Activated CD4-positive, alpha-beta memory T cell treated with anti-CD3 and anti-CD28 coated beads for 36 hours (primary cell): Measurements from ENCODE around the gene MYH10. TPM values are rescaled to one million over a fixed set of nuclear protein-coding genes. Genes with fewer than 3 reads are reported as not detected.
"Not testable (repeated sequence)": the region's sequence is repeated elsewhere in the genome, so short reads cannot be mapped to it uniquely, and the experiment has no call there.

Experiments
- CTCF ChIA-PET: fragments of 350-600 bp; sonication (Branson Sonifier 250); formaldehyde crosslinking; loops from one replicate; lab custom pipeline; 2021; ENCODE audit warnings: antibody characterized with exemption, inconsistent platforms; lab: Charles Lee
- POLR2A ChIA-PET: fragments of 350-600 bp; sonication (Branson Sonifier 250); formaldehyde crosslinking; loops from one replicate; lab custom pipeline; 2021; ENCODE audit warnings: antibody characterized with exemption; lab: Charles Lee
- DNase-seq: peaks from one replicate; pipeline ENCODE4 v3.0.0-alpha.2; 2020
- H3K27ac Mint-ChIP-seq: one replicate; pipeline ENCODE4 v1.8.0; 2021; ENCODE audit warnings: mixed read lengths
- H3K27me3 Mint-ChIP-seq: one replicate; pipeline ENCODE4 v1.8.0; 2021; ENCODE audit warnings: mixed read lengths
- H3K36me3 Mint-ChIP-seq: one replicate; pipeline ENCODE4 v1.8.0; 2021; ENCODE audit warnings: mixed read lengths
- H3K4me1 Mint-ChIP-seq: one replicate; pipeline ENCODE4 v1.8.0; 2021; ENCODE audit warnings: low read depth, mixed read lengths
- H3K4me3 Mint-ChIP-seq: one replicate; pipeline ENCODE4 v1.8.0; 2021; ENCODE audit warnings: mild to moderate bottlenecking, mixed read lengths
- H3K9me3 Mint-ChIP-seq: one replicate; pipeline ENCODE4 v1.8.0; 2021; ENCODE audit warnings: mixed read lengths
- intact Hi-C: fragments of 100-400 bp; cut with micrococcal nuclease; formaldehyde crosslinking; loops from one replicate; pipeline ENCODE4 v1.15.1; 2023
- total RNA-seq, 2 experiments: library from RNA; stranded (reverse); gene quantifications; one replicate each; pipeline ENCODE4 v1.2.3, GENCODE V29; 2021

The MYH10 gene
- total RNA-seq, 2 experiments from 2014 or later = 15.6 to 20.6 TPM

DNA sequence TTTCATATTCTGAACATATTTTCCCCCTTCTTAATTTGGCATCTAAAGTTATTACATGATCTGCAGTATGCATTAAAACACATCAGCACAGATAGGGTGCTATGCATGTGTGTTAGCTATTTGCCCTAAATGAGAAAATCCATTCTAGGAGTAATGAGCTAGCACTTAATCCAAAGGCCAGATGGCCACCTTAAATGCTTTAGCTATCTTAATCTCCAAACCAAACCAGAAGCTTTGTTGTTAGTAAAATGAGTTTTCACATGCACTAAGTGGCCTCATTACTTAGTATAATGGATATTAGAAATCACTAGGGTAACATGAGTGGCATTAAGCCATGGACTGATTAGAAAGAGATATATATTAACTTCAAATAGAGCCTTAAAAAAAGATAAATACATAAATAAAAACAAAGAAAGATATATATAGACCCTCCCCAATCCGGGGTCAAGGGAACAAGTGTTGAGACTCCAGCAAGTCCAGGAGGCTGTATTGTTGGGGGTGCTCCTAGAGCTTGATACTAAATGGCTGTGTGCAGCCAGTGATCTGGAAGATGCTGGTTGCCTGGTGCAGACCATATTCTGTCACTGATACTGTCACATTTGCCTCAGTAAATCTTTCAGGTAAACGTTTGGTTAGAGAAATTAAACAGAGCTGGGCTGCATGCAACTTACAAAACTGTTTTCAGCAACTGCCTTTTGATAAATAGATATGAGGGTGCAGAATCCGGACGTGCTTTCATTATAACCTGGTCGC, 67.3 kb downstream of the MYH10 start:
- peaks cover 5% of the 10 kb centered on the region for H3K27me3 Mint-ChIP-seq
- ChIA-PET CTCF (no interaction called here), POLR2A (no interaction called here)
- intact Hi-C loops = no loop called here
- H3K36me3 Mint-ChIP-seq = no peaks in the 10 kb centered on the region
- no peaks in the 10 kb centered on the region for H3K9me3 Mint-ChIP-seq
- H3K27ac Mint-ChIP-seq = no peak overlapping the region
- H3K4me1 Mint-ChIP-seq = no peaks in the 10 kb centered on the region
- H3K4me3 Mint-ChIP-seq = no peak overlapping the region
- no peak for DNase-seq

DNA sequence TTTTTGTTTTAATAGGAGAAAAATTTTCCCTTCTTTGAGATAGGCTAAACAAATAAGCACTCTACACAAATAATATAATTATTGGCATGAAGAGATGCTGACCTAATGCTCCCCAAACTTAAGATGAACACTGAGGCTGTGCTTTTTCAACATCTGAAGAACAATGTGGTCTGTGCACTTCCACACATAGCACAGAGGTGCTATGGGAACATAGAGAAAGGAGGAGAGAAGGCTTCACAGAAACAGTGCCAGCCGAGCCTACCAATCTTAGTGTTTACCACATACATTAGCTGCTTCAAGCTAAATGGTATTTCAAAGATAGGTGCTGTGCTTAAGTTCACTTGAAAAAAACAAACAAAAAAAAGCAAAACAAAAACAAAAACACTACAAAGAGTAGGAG, 72.4 kb downstream of the MYH10 start:
- intact Hi-C loops = no loop called here
- ChIA-PET POLR2A (no interaction called here), CTCF (no interaction called here)
- H3K36me3 Mint-ChIP-seq = no peaks in the 10 kb centered on the region
- no peaks in the 10 kb centered on the region for H3K9me3 Mint-ChIP-seq
- H3K27me3 Mint-ChIP-seq = peaks cover 5% of the 10 kb centered on the region
- DNase-seq = no peak
- H3K4me1 Mint-ChIP-seq = no peaks in the 10 kb centered on the region
- H3K27ac Mint-ChIP-seq = no peak overlapping the region
- no peak overlapping the region for H3K4me3 Mint-ChIP-seq

- intact Hi-C loops = no loop called here
- H3K27me3 Mint-ChIP-seq = peaks cover 3% of the 10 kb centered on the region
- POLR2A ChIA-PET = no interaction called here
Observed at GRCh38 chr17:8557176-8557806, 73.2 kb downstream of the MYH10 start.

DNA sequence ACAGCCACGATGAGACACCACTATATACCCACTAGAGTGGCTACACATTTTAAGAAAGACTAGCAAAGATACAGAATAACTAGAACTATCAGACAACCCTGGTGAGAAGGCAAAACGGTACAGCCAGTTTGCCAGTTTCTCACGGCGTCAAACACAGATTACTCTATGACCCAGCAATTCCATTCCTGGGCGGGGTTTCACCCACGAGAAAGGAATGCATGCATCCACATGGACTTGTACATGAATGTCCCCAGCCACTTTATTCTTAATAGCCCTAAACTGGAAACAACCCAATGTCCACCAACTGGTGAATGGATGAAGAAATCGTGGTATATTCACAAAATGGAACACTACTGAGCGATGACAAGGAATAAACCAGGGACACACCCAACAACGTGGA, 74.5 kb downstream of the MYH10 start:
- peaks cover 6% of the 10 kb centered on the region for H3K27me3 Mint-ChIP-seq
- CTCF ChIA-PET = no interaction called here

More at GRCh38 chr17:8557176-8557806, 73.2 kb downstream of the MYH10 start:
- CTCF ChIA-PET = no interaction called here
- no peaks in the 10 kb centered on the region for H3K36me3 Mint-ChIP-seq
- H3K9me3 Mint-ChIP-seq = no peaks in the 10 kb centered on the region
- H3K4me1 Mint-ChIP-seq = no peaks in the 10 kb centered on the region
- no peak overlapping the region for H3K4me3 Mint-ChIP-seq
- DNase-seq = no peak
- H3K27ac Mint-ChIP-seq = no peak overlapping the region

GRCh38 chr17:8555062-8555461, 75.5 kb downstream of the MYH10 start:
- Mint-ChIP-seq H3K9me3 (no peaks in the 10 kb centered on the region), H3K27ac (no peak overlapping the region), H3K4me3 (no peak overlapping the region), H3K36me3 (no peaks in the 10 kb centered on the region), H3K4me1 (no peaks in the 10 kb centered on the region), H3K27me3 (peaks cover 6% of the 10 kb centered on the region)
- CTCF ChIA-PET = no interaction called here
- POLR2A ChIA-PET = no interaction called here
- DNase-seq = no peak
- intact Hi-C loops = no loop called here

More for the DNA sequence above, 74.5 kb downstream of the MYH10 start:
- intact Hi-C loops = no loop called here
- POLR2A ChIA-PET = no interaction called here
- Mint-ChIP-seq H3K4me1 (no peaks in the 10 kb centered on the region), H3K9me3 (no peaks in the 10 kb centered on the region), H3K4me3 (no peak overlapping the region), H3K27ac (no peak overlapping the region), H3K36me3 (no peaks in the 10 kb centered on the region)
- no peak for DNase-seq

GRCh38 chr17:8552577-8553320, 77.8 kb downstream of the MYH10 start:
- H3K4me3 Mint-ChIP-seq = no peak overlapping the region
- CTCF ChIA-PET = interaction anchor here (1.3 kb wide), 1 partner anchor 30 kb away, joined by 3 read pairs; no protein-coding TSS in a partner anchor

GRCh38 chr17:8542599-8543502, 87.7 kb downstream of the MYH10 start:
- POLR2A ChIA-PET = no interaction called here
- CTCF ChIA-PET = no interaction called here
- Mint-ChIP-seq H3K4me1 (peaks cover under 1% of the 10 kb centered on the region), H3K27me3 (no peaks in the 10 kb centered on the region), H3K27ac (no peak overlapping the region), H3K9me3 (no peaks in the 10 kb centered on the region), H3K4me3 (no peak overlapping the region), H3K36me3 (no peaks in the 10 kb centered on the region)
- no peak for DNase-seq
- intact Hi-C loops = no loop called here

More at GRCh38 chr17:8552577-8553320, 77.8 kb downstream of the MYH10 start:
- DNase-seq = no peak
- no peaks in the 10 kb centered on the region for H3K36me3 Mint-ChIP-seq
- H3K4me1 Mint-ChIP-seq = no peaks in the 10 kb centered on the region
- intact Hi-C loops = no loop called here
- POLR2A ChIA-PET = no interaction called here
- peaks cover 6% of the 10 kb centered on the region for H3K27me3 Mint-ChIP-seq
- H3K9me3 Mint-ChIP-seq = no peaks in the 10 kb centered on the region
- no peak overlapping the region for H3K27ac Mint-ChIP-seq

- H3K9me3 Mint-ChIP-seq, POLR2A ChIA-PET, H3K4me1 Mint-ChIP-seq, H3K36me3 Mint-ChIP-seq, H3K27me3 Mint-ChIP-seq, H3K4me3 Mint-ChIP-seq, H3K27ac Mint-ChIP-seq, intact Hi-C loops, CTCF ChIA-PET, DNase-seq: not testable (repeated sequence)
Observed at GRCh38 chr17:8539976-8540375, 90.5 kb downstream of the MYH10 start.

DNA sequence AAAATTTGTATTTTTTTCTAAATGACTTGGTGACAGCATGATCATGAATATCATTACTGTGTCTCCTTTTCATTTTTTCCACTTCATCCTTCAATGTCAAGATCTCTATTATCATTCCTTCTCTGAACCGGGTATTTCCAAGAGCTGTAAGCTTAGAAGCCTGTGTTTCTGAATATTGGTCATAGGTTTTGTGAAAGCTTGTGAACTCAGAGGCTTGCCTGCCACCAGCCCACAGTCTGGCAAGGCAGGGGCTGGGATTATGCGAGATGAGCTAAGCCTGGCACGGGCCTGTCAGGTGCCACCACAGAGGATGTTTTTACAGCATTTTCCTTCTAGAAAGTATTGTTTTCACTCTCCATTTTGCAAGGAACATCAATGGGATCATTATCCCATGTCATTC, 92.8 kb downstream of the MYH10 start:
- H3K27me3 Mint-ChIP-seq = no peaks in the 10 kb centered on the region
- no peaks in the 10 kb centered on the region for H3K36me3 Mint-ChIP-seq
- no peak overlapping the region for H3K27ac Mint-ChIP-seq
- intact Hi-C loops = no loop called here
- CTCF ChIA-PET = interaction anchor here (1.5 kb wide), 1 partner anchor 247 kb away, joined by 3 read pairs; no protein-coding TSS in a partner anchor
- H3K9me3 Mint-ChIP-seq = no peaks in the 10 kb centered on the region
- H3K4me1 Mint-ChIP-seq = peaks cover 4% of the 10 kb centered on the region
- peak; percentile 36 for DNase-seq
- no peak overlapping the region for H3K4me3 Mint-ChIP-seq
- POLR2A ChIA-PET = no interaction called here

DNA sequence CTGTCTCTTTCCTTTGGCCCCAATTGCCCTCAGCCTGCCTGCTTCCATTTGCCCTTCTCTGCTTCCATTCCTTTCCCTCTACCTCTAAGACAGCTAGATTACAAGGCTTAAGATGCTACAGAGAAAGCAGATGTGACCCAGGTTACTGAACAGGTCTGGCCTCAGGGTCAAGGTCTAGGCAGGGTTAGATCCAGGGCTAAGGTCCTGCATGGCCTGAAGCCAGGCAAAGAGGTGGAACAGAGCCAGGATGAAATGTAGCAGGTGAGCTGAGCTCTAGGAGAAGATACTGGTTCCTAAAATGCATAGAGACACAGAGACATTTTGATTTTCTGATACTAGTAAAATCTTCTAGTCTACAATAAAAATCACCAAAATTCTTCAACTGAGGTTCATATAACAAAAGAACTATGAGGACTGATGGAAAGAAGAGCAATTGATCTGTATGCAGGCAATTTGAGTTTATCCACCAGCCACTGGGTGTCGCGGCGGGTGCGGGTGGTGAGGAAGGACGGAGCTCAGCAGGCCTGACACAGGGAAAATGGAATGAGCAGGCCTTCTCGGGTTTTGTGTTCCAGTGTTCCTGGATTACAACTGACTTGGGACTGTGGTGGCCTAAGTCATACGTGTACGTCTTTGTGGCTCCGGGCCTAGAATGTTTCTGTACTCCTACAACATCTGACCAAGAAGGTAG, 95.9 kb downstream of the MYH10 start:
- H3K9me3 Mint-ChIP-seq = no peaks in the 10 kb centered on the region
- DNase-seq = no peak
- H3K36me3 Mint-ChIP-seq = no peaks in the 10 kb centered on the region
- CTCF ChIA-PET = interaction anchor here (0.8 to 1.1 kb wide), 2 partner anchors 29 to 251 kb away, joined by 3 to 4 read pairs; no protein-coding TSS in a partner anchor
- POLR2A ChIA-PET = no interaction called here
- no peak overlapping the region for H3K4me3 Mint-ChIP-seq
- H3K27me3 Mint-ChIP-seq = no peaks in the 10 kb centered on the region
- H3K27ac Mint-ChIP-seq = no peak overlapping the region
- H3K4me1 Mint-ChIP-seq = peaks cover 4% of the 10 kb centered on the region
- intact Hi-C loops = no loop called here

DNA sequence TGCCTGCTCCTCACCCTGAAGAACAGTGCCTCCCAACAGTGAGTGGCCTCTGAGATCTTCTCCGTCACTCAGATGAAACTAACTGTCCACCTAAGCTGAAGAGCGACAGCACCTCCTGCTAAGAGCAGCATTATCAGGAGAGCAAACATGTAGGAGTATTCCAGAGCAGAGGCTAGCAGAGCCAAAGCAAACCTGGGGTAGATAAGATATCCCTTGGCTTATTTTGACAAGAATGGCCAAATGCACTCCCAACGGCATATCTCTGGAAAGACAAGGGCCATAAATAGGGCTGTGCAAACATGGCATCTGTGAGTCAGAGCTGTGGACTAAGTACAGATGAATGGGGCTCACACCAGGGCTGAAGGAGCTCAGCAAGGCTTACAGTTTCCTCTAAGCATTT, 98.5 kb downstream of the MYH10 start:
- Mint-ChIP-seq H3K27me3 (no peaks in the 10 kb centered on the region), H3K4me3 (no peak overlapping the region), H3K36me3 (no peaks in the 10 kb centered on the region), H3K9me3 (no peaks in the 10 kb centered on the region), H3K4me1 (no peaks in the 10 kb centered on the region), H3K27ac (no peak overlapping the region)
- ChIA-PET CTCF (no interaction called here), POLR2A (no interaction called here)
- DNase-seq = no peak
- intact Hi-C loops = no loop called here
